LHCN-M2 (cell line): ENCODE data around the gene SNX10. TPM values are rescaled to one million over a fixed set of nuclear protein-coding genes. Genes with fewer than 3 reads are reported as not detected.

ENCODE experiments used
- DNase-seq: peaks from one replicate; pipeline ENCODE4 v3.0.0-alpha.2; 2012; ENCODE audit warnings: low read depth
- total RNA-seq: library from RNA; depleted of rRNA; stranded (reverse); fragments of >200 nt; gene quantifications from 2 replicates; pipeline ENCODE4 v1.2.3, GENCODE V29; 2014

SNX10 gene
- total RNA-seq, 1 experiment from 2014 or later = not detected

DNA sequence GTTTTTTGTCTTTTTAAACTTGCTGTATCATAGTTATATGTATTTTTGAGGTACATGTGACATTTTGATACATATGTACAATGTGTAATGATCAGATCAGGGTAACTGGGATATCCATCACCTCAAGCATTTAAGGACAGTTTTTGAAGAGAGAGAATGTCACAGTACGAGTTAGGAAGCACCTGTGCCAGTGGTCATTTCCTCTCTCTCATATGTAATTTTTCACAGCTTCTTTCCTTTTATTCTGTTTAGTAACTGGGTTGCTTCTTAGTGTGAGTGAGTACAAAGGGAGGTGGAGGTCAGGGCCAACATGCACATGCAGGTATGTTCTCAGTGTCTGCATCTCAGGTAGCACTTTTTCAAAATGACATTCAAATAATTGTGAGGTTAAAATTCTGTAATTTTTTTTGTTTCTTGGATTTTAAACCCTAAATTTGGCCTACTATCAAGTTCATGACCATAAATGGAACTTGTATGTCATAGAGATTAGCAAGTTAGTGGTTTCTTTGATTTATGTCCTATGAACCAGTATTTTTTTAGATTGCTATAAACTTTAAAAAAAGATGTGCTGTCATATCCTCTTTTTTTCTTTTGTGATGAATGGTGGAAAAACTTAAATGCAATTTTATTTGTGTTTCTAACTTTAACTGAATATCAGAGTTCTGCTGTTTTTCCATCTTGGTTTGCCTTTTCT, 42.7 kb downstream of the SNX10 start:
- DNase-seq = no peak

DNA sequence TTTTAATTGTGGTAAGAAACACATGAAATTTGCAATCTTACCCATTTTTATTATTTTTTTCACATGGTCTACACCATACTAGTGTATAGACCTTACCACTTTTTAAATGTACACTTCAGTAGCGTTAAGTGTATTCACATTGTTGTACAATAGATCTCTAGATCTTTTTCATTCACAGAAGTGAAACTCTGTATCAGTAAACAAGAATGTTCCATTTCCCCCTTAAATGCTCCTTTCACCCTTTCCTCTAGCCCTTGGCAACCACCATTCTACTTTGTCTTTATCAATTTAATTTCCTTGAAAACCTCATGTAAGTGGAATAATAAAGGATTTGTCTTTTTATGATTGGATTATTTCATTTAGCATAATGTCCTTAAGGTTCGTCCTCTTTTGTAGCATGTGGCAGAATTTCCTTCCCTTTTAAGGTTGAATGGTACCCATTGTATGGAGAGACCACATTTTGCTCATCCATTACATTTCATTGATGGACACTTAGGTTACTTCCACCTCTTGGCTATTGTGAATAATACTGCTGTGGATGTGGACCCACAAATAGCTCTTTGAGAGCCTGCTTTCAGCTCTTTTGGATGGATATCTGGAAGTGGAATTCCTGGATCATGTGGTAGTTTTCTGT, 45.7 kb downstream of the SNX10 start:
- no peak for DNase-seq

DNA sequence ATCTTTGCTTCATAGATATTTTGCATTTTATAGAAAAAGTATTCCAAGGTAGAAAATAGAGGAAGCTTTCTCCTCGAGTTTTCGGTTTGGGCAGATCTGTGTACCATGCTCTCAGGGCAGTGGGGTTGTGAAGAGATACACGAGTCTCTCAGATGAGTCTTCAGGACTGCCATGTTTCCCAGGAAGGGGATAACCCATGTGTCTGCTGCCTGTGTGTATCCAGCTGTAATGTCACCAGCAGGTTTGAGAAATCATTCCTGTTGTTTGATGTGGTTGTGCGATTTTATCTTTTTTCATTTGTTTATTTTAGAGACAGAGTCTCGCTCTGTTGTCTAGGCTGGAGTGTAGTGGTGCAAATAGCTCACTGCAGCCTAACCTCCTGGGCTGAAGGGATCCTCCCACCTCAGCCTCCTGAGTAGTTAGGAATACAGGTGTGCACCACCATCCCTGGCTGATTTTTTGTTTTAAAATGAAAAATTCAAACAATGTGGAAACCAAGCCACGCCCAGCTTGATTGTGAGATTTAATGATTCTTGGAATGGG, 48.9 kb downstream of the SNX10 start:
- no peak for DNase-seq

DNA sequence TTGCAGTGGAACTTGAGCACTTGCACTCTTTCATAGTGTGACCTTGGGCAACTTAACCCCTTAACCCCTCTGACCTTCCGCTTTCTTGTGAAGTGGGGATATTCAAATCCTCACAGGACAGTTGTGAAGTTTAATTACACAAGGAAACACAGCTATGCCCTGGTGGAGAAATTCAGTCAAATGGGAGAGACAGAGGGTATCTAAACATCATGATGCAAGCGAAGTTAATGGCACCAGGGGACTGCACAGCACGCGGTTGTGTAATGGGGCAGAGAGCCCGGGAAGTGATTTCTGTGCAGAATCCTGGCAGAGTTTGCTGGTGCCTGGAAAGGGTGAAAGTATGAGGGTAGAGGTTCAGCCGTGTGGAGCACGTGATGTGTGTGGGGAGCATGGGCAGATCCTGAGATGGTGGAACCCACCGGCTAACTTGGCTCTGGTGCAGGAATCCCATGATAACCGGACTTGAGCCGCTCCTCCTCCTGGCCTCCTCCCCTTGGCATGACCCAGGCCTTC, 51.7 kb downstream of the SNX10 start:
- no peak for DNase-seq

DNA sequence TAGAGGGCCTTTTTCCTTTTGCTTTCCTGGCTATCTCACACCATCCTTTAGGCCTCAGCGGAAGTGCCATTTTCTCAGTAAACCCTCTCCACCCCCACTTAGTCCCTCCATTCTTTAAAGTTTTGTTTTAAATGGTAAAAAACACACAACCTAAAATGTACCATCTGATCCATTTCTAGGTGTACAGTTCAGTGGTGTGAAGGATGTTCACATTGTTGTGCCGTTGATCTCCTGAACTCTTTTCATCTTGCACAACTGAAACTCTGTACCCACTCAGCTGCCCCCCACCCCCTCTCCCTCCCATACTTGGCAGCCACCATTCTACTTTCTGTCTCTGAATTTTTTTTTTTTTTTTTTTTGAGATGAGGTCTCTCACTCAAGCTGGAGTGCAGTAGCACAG, 52.2 kb downstream of the SNX10 start:
- no peak for DNase-seq

DNA sequence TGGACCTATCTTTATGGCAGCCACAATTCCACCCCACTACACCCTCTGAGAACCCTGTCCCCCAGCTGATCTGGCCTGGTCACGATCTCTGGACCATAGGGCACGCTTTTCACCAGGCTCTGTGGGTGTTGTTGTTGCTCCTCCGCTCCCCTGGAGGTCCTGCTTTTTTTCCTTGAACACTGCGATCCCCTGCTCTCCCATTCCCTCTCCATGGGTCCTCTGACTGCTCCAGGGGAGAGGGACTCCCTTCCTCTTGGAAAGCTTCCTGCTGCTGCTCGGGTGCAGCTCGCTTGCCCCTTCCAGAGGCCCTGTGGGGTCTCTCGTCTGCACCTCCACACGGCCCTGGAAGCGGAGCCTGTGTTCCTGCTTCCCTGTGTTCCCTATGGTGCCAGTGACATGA, 53.5 kb downstream of the SNX10 start:
- DNase-seq = no peak

DNA sequence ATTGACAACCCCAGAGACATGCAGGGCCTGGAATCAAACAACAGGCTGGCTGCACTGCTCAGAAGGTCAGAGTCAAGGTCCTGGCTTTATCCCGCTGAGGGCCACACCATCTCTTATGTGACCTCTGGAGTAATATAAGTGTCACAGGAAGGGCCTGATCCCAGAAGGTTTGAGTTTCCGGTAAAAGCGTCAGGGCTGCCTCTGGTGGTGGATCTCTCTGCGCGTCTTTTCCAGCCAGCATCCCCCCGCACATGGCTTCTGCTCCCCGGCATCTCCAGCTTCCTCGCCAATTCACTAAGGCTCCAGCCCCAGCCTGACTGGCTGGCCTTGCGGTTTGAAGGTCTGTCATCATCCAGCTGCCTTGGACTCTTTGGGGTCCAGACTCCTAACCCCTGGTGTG, 54.2 kb downstream of the SNX10 start:
- DNase-seq = no peak

DNA sequence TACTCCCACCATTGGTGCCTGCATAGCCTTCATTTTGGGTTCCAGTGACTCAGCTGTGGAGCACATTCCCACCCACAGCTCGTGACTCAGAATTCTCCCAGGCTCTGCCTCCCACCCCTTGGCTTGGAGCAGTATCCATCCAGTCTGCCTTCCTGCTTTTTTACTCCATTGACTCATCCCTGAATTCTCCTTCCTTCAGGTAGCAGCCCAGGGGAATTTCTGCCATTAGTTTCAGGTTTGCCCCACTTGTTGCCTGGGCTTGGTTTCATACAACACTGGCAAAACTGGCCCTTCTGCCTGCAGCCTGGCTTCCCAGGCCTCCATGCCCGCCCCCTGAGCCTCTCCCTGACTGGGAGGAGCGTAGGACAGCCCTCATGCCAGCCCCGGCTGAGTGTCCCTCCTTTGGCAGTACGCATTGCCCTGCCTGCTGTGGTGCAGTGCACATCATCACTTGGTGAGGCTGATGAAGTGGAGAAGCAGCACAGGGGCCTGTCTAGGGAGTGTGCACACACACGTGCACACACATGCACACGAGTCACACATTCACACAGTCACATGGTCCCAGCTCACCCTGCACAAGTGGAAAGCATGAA, 55.0 kb downstream of the SNX10 start:
- peak; percentile 6 for DNase-seq

DNA sequence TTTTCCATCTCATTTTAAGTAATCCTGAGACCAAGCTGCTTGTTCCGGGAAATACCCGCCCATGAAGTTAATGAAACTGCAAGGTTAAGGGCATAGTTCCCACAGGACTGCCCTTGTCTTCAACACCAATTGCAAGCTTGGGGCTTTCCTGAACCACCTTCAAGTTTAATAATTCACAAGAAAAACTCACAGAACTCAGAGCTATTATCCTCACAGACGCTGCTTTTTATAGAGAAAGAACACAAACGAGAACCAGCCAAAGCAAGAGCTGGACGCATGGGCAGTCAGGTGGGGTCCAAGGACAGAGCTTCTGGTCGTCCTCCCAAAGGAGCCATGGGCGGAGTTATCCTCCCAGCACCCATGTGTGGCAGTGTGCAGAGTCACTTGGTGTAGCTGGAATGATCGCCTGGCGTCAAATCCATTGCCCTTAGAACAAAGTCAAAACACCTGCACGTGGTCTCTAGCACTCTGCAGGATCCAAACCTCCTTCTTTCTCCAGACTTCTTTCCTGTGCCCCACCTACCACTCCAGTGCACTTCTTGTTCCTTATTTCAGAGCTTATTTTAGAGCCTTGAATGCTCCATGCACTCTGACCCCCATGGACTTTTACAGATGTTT, 56.7 kb downstream of the SNX10 start:
- DNase-seq = no peak

DNA sequence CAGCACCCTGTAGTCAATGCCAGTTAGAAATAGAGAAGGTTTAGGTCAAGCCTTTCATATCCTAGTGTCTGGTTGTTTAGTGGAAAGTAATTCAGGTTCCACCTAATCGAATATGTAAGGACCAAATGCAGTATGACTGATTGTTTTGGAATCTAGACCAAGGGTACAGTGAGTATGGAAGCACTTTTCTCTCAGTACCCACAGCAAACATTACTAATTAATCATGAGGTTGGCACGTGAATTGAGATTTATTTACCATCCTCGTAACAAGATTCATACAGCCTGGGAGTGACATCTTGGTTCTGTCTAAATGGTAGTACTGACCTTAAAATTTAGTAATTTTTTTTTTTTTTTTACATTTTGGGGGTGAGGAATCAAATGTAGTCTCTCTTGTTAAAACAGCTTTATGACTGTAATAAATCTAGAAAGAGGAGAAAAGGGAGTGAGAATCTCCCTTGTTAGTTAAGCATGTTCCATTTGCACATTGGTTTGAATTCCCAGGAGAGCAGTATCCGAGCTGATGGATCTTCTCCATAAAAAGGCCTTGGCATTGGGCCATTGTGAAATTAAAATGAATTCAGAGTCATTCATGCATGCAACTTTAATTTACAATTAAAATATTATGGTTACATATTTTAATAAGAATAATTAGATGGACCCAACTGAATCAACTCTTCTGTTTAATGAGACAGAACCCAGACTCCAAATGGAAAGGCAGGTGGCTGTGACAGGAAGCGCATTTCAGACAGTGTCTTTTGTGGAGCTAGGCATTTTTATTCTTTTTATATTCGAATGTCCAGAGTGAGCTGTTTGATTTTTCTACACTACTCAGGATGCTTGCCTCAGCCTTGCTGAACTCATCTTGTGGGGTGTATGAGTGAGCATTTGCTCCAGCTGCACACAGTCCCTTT, 57.6 kb downstream of the SNX10 start:
- DNase-seq = peak; percentile 8

DNA sequence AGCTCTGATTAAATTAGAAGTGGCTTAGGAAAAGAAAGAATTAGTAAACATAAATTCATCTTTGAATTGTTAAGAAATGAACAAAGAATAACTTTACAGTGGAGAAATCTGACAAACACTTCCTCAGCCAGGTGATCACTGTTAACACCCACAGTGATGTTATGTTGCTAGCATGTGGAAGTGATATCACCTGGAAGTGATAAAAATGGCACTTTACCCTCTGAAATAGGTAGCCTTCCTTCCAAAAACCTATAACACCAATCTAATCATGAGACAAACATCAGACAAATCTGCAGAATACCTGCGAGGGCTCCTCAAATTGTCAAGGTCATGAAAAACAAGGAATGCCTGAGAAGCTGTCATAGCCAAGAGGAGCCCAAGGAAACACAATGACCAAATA, 59.5 kb downstream of the SNX10 start:
- no peak for DNase-seq

DNA sequence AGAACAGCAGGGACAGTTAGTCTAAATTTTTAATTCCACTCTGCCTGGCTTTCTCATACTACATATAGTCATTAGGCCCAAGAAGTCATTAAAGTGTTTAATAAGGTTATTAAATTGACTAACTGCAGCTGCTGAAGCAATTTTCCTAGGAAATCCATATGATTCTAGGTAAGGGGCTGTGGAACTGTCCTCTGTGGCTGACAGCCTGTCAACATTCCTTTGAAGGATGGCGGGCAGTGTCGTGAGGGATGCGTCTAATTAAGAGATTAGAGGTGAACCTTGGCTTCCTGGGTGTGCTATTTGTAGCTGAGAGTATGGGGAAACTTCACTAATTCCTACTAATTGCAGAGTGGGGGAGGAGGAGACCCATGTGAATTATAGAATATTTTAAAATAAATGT, 64.6 kb downstream of the SNX10 start:
- no peak for DNase-seq

DNA sequence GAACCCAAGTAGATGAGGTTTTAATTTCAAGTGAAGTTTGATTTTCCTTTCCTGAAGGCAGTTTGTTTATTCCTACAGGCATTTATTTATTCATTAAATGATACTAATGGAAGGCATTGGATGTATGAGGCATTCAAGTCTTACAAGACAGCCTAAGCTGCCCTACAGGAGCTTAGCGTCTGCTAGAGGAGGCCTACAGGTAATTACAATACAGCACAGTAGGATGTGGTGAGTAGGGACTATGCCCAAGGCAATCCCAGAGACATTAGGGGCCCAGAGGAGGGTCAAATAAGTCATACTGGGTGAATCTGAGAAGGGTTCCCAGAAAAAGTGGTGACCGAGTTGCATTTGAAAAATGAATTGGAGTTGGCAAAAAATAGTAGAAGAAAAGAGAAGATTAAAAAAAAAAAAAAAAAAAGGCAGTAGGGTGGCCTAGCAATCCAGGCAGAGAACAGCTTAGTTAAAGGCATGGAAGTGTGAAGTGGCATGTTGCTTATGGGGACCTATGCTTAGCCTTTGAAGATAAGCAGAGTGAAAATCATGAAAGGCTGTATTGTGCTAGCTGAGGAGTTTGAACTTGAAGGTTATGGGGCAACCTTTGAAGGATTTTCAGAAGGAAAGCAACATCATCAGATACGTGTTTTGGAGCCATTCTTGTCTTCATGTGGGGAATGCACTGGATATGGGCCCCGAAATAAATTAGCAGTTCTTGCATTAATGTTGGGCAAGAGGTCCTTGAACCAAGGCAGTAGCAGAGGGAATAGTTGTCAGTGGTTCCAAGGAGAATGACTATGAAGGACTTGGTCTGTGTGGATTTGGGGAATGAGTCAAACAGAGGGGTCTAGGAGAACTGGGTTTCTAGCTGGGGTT, 65.5 kb downstream of the SNX10 start:
- no peak for DNase-seq

DNA sequence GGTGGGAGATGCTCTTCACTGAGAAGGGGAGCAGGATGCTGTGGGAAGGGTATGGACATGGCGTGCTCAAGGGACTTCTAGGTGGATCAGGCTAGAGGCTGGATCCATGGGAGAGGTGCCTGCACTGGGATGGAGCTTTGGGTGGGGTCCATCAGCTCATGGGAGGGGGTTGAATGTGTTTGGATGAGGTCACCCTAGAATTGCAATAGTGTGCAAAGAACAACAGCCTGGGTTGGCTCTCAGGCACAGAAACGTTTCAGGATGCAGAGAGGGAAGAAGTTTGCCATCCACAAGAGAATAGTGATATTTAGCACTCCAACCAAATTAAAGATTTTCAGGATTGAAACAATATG, 66.1 kb downstream of the SNX10 start:
- no peak for DNase-seq

DNA sequence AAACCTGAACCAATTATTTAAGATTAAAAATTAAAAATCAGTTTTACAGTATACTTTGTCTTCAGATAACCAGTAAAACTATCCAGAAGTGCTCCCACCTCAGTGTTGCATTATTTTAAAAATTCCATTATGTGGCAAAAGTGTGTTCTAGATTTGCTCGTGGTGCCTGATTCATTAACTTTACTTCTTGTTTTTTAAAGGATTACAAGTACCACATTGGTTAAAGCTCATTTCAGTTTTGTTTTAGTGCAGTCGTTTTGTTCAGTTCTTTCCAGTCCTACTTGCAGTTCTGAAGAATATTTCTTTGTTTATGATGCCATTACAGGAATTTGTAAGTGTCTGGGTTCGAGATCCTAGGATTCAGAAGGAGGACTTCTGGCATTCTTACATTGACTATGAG, 69.0 kb downstream of the SNX10 start:
- no peak for DNase-seq

DNA sequence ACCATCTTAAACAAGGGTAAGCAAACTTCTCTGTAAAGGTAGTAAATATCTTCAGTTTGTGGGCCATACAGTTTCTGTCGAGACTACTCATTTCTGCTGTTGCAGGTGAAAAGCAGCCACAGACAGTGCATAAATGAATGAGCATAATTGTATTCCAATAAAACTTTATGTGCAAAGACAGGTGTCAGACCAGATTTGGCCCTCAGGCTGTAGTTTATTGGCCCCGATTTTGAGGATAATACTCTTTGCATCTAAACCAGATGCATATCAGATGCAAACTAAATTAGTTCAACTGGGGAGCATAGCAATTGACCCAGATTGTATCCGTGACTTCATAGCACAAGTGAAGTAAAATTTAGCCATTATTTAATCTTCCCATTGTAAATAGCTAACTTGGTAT, 70.0 kb downstream of the SNX10 start:
- DNase-seq = no peak

DNA sequence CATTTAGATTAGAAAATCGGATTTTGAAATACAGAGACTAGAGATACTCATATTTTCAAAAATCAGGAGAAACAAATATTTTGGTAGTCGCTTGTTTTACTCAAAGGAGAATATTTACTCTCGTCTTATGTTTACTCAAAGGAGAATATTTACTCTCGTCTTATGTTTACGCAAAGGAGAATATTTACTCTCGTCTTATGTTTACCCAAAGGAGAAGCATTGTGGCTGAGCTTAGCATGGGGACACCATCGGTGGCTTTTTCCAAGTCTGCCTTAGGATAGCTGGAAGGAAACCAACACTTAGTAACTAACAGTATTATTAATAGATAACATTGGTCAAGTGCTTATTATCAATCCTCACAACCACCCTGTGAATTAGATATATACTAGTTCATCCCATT, 71.8 kb downstream of the SNX10 start:
- no peak for DNase-seq

DNA sequence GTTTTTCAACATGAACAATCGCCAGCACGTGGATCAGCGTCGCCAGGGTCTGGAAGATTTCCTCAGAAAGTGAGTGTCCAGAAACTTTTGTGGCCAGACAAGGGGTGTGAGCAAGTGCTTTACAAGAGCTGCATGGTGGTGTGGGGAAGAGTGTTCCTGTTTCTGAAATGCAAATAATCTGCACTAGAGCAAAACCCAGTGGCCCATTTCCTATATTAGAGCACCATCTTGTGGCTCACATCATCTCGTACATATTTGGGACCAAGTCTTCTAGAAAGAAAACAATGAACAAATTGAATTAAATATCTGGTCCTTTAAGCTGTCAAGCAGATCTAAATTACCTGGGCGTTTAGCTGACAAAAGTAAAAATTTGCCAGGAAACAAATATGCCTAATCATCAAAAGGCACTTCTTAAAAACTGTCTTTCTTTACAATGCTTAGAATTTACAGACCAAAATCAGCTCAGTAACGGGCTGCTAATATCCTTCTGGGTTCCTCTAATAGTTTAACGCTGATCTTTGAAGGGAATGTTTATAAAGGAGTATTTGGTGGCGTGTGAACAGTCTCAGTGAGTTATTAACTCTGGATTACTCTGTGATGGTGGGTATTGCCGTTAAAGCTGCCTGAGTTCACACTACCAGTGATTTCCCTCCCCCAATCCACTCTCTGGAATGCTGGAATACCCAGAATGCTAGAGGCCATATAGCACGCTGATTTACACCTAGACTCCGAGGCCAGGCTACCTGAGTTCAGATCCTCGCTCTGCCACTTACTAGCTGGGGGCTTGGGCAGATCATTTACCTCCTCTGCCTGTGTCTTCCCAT, 73.6 kb downstream of the SNX10 start:
- DNase-seq = peak; percentile 73

DNA sequence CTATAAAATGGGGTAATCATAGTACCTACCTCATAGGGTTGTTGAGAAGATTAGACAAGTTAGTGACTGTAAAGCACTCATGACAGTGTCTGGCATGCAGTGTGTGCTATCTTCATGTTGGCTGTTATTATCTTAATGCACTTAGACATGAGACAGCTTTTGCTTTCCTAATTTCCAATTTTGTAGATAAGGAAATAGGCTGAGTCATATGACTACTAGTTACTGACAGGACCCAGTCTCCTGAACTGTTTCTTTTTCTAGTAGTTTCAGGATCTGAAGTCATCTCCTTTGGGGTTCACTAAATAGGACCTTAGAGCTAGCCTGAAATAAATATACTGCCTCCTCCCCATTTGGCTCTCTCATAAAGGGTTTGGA, 74.2 kb downstream of the SNX10 start:
- DNase-seq = no peak
